HK-2 (cell line): ENCODE results near the gene KRTAP2-1.
"Not testable (repeated sequence)": the region's sequence is repeated elsewhere in the genome, so short reads cannot be mapped to it uniquely, and the experiment has no call there.

ENCODE experiments used
- DNase-seq: peaks from one replicate; pipeline ENCODE4 v3.0.0-alpha.2; 2018; ENCODE audit not compliant: unreplicated experiment

KRTAP2-1 gene

GRCh38 chr17:41057547-41057946, 10.4 kb upstream of the KRTAP2-1 start:
- DNase-seq = no peak

- DNase-seq = not testable (repeated sequence)
Measured at GRCh38 chr17:41055130-41055529, 8.0 kb upstream of the KRTAP2-1 start, which contains the start of gene KRTAP2-2. Gene KRTAP2-2 (minus strand): TSS chr17:41055230. CDS start chr17:41055211, 19 bp downstream.

- not testable (repeated sequence) for DNase-seq
Measured at GRCh38 chr17:41054556-41054955, 7.4 kb upstream of the KRTAP2-1 start.

- DNase-seq = no peak
Measured at GRCh38 chr17:41054025-41054424, 6.9 kb upstream of the KRTAP2-1 start.

- DNase-seq = no peak
Measured at GRCh38 chr17:41052566-41052965, 5.5 kb upstream of the KRTAP2-1 start.

- no peak for DNase-seq
Measured at GRCh38 chr17:41049110-41049509, 2.0 kb upstream of the KRTAP2-1 start.

- DNase-seq = no peak
Measured at GRCh38 chr17:41048441-41048840, 1.3 kb upstream of the KRTAP2-1 start.

GRCh38 chr17:41042953-41043352, 4.2 kb downstream of the KRTAP2-1 start:
- no peak for DNase-seq

- not testable (repeated sequence) for DNase-seq
Measured at GRCh38 chr17:41040783-41041571, 6.1 kb downstream of the KRTAP2-1 start, which contains the start of gene KRTAP1-1. Gene KRTAP1-1 (minus strand): TSS chr17:41041450. CDS start chr17:41041397, 53 bp downstream.

GRCh38 chr17:41037853-41038350, 9.2 kb downstream of the KRTAP2-1 start:
- no peak for DNase-seq

- not testable (repeated sequence) for DNase-seq
Measured at GRCh38 chr17:41034346-41034935, 12.7 kb downstream of the KRTAP2-1 start, which contains the start of gene KRTAP1-3. Gene KRTAP1-3 (minus strand): TSS chr17:41034874. CDS start chr17:41034821, 53 bp downstream.

GRCh38 chr17:41029633-41030245, 17.4 kb downstream of the KRTAP2-1 start, which contains the start of gene KRTAP1-4:
Gene KRTAP1-4 (minus strand): TSS chr17:41030195. CDS start chr17:41030078, 117 bp downstream.
- no peak for DNase-seq

- no peak for DNase-seq
Measured at GRCh38 chr17:41026715-41027471, 20.2 kb downstream of the KRTAP2-1 start, which contains the start of gene KRTAP1-5. Gene KRTAP1-5 (minus strand): TSS chr17:41027208. CDS start chr17:41027155, 53 bp downstream.

GRCh38 chr17:41024697-41025096, 22.4 kb downstream of the KRTAP2-1 start:
- DNase-seq = no peak

- DNase-seq = no peak
Measured at GRCh38 chr17:41020336-41020735, 26.8 kb downstream of the KRTAP2-1 start.

- no peak for DNase-seq
Measured at GRCh38 chr17:41019415-41019814, 27.7 kb downstream of the KRTAP2-1 start.

- no peak for DNase-seq
Measured at GRCh38 chr17:41018541-41018940, 28.6 kb downstream of the KRTAP2-1 start.

GRCh38 chr17:41016578-41017215, 30.4 kb downstream of the KRTAP2-1 start:
- DNase-seq = no peak

GRCh38 chr17:41015454-41015853, 31.7 kb downstream of the KRTAP2-1 start:
- DNase-seq = no peak

GRCh38 chr17:41013606-41014005, 33.5 kb downstream of the KRTAP2-1 start:
- no peak for DNase-seq

- no peak for DNase-seq
Measured at GRCh38 chr17:41013181-41013580, 33.9 kb downstream of the KRTAP2-1 start.
